GM19395 (cell line): Measurements from ENCODE around the gene MGAT4A.
"Not testable (repeated sequence)": the region's sequence is repeated elsewhere in the genome, so short reads cannot be mapped to it uniquely, and the experiment has no call there.

Experiments used
- ATAC-seq: cut with Tn5 transposase; IDR thresholded peaks from one replicate; pipeline ENCODE4 v1.9.1; 2021; ENCODE audit warnings: mild to moderate bottlenecking, moderate library complexity; ENCODE audit not compliant: unreplicated experiment

Gene MGAT4A

DNA sequence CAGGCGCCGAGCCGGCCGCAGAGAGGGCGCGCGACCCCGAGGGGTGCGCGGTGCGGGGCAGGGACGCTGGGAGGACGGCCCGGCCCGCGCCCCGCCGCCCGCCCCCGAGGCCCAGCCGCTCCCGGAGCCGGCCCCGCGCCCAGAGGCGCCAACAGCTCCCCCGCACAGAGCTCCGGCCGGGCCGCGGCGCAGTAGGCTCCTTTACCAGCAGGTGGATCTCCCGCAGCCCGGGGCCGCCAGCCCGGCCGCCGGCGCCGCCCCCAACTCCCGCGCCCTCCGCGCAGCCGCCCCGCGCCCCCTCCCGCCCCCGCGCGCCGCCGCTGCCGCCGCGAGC, 258 bp downstream of the MGAT4A start:
- peak; percentile 65 for ATAC-seq

- ATAC-seq, result peak; percentile 28
Observed at GRCh38 chr2:98730053-98730706, 752 bp downstream of the MGAT4A start.

GRCh38 chr2:98729652-98730051, 1.3 kb downstream of the MGAT4A start:
- ATAC-seq, result no peak

DNA sequence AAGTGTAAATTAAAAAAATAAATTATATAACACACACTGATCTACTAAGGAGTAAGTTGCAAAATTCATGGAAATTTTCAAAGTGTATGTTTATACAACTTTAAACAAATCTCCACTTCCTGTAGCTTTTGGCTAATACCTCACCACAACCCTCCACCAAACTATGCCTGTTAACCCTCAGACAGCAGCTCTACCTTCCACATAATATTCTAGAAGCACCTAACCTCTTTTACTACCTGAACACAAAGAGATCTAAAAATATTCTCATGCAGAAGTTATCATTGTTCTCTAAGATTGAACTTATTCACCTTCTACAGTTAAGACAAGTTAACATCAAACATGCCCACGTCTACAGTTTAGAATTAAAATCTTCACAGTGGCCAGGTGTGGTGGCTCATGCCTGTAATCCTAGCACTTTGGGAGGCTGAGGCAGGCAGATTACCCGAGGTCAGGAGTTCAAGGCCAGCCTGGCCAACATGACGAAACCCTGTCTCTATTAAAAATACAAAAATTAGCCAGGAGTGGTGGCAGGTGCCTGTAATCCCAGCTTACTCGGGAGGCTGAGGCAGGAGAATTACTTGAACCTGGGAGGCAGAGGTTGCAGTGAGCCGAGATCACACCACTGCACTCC, 2.7 kb downstream of the MGAT4A start:
- ATAC-seq, result not testable (repeated sequence)

DNA sequence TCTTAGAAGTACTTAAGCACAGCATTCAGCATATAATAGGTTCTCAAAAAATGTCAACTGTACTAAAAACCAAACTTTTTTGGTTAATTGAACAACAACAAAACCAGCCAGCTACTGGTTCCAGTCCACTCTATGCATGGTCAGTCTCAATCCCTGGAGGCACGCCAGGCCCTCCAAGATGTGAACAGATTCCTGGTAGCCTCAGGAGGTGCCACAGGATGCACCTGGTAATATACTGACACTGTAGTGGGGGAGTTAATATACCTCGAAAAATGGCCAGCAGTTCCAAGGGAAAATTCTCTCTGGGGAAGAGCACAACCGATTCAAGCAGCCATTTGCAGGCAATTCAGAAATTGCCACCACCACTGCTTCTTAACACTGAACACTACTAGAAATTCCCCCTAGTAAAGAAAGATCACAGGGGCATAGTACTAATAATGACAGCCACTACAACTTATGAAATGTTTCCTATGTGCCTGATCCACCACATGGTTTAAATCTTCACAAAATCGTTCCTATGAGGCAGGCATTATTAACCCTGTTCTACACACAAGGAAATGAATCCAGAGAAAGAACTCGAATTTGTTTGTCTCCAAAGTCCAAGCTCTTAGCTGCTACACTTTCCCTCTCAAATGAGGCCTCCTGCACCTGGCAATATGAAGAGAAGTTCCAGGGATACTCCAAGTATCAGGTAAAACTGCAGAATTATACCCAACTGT, 3.4 kb downstream of the MGAT4A start:
- no peak for ATAC-seq

GRCh38 chr2:98726735-98727368, 4.1 kb downstream of the MGAT4A start:
- ATAC-seq, result no peak

DNA sequence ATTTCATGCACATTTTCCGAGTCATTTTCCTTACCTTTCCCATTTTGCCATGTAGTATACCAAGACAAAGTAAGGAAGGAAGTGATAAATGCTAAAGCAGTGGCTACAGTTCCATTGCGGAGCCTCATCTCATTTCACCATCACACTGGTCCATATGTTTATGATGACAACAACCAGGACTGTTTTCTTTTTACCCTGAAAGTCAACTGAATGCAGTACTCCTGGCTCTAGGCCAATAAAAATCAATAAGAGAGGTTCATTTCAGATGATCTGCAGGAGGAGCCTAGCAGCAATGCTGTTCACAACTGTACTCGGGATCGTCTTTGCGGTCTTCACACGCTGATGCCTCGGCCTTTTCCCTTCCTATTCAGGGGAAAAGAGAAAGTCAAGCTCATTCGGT, 4.7 kb downstream of the MGAT4A start:
- ATAC-seq, result no peak

GRCh38 chr2:98720286-98720685, 10.6 kb downstream of the MGAT4A start:
- no peak for ATAC-seq

DNA sequence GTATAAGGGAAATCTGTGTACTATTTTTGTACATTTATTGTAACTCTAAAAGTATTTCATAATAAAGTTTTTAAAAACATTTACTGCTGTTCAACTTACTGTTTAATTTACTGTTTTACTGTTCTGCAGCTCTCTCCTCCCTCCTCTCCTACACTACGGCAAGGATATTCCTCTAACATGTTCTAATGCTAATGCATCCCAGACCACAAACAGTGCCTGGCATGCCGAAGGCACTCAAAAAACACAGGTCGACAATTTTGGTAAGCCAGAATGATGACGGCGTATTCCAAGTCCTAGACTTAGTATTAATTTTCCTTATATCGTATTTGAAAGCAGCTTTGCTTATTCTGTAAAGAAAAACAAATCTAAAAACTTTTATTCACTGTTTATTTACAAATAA, 13.3 kb downstream of the MGAT4A start:
- no peak for ATAC-seq

GRCh38 chr2:98716786-98717185, 14.1 kb downstream of the MGAT4A start:
- no peak for ATAC-seq

- no peak for ATAC-seq
Observed at GRCh38 chr2:98715812-98716451, 15.0 kb downstream of the MGAT4A start.

GRCh38 chr2:98713332-98714015, 17.5 kb downstream of the MGAT4A start:
- ATAC-seq, result peak; percentile 83

DNA sequence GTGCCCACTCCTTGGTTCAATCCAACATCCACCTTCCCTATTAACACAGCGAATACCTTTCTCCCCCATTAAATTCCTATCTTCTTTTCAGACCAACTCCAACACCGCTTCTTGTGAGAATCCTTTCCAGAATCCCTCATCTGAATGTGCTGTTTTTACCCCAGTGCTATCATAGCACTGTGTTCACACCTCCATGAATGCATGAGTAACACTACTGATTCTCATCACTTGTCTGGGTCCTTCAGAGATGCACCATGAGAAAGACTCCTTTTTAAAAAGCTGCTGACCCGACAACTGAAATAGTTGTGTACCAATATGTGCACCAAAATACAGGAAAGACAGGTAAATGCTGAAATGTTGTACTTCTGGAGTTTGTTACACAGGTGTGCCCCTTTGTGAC, 18.8 kb downstream of the MGAT4A start:
- no peak for ATAC-seq

- ATAC-seq, result no peak
Observed at GRCh38 chr2:98711506-98711905, 19.4 kb downstream of the MGAT4A start.

GRCh38 chr2:98710734-98711133, 20.2 kb downstream of the MGAT4A start:
- ATAC-seq, result no peak

- no peak for ATAC-seq
Observed at GRCh38 chr2:98709535-98709934, 21.4 kb downstream of the MGAT4A start.

- ATAC-seq, result no peak
Observed at GRCh38 chr2:98708396-98709186, 22.3 kb downstream of the MGAT4A start.

DNA sequence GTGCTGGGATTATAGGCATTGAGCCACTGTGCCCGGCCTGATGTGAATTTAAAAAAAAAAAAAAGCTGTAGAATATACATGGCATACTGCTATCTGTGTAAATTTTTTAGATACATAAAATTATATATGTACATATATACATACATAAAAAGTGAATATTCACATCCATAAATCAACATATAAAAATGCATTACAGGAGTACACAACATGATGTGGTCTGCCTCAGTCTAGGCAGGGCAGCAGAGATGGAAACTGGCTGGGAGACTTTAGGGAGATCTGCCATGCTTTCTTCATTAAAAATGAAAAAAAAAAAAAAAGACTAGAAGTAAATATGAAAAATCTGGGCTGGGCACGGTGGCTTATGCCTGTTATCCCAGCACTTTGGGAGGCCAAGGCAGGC, 24.3 kb downstream of the MGAT4A start:
- no peak for ATAC-seq

- no peak for ATAC-seq
Observed at GRCh38 chr2:98705333-98705617, 25.7 kb downstream of the MGAT4A start.
